Gastroesophageal sphincter (tissue), 3 donors: ENCODE results near the gene SHTN1.

ENCODE experiments used
- EP300 ChIP-seq: sonication (generic); formaldehyde crosslinking; IDR thresholded peaks from one replicate; pipeline ENCODE4 v1.6.1; 2017; ENCODE audit warnings: antibody characterized with exemption, mild to moderate bottlenecking
- TF ChIP-seq, protein P1 (sequence below), 4 experiments: fragments of 200-600 bp in 2 of 4; fragments of 450-650 bp in 2 of 4; sonication (generic) in 1 of 4; IDR thresholded peaks; one replicate each; pipeline ENCODE4 v1.5.1; 2017 to 2019; ENCODE audit warnings: antibody characterized with exemption in 4 of 4, mild to moderate bottlenecking in 2 of 4, moderate library complexity in 2 of 4

DNA sequence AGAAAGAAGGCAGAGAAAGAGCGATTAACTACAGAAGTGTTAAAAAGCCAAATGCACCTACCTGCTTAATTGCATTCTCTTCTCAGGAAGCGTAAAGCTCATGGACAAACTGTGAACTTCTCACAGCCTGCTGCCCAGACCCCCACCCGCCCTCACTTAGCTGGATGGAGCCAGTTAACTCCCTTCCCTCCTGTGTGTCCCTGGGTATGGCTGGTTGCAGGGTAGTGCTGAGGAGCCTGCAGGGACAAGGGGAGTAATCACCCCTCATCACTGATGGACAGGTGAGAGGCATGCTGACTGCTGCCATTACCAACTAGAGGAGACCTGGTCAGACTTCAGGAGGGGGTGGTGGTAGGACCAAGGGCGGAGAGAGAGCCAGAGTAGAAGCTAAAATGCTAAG lies 118.2 kb downstream of the SHTN1 start:
- TF ChIP-seq, protein P1, sequence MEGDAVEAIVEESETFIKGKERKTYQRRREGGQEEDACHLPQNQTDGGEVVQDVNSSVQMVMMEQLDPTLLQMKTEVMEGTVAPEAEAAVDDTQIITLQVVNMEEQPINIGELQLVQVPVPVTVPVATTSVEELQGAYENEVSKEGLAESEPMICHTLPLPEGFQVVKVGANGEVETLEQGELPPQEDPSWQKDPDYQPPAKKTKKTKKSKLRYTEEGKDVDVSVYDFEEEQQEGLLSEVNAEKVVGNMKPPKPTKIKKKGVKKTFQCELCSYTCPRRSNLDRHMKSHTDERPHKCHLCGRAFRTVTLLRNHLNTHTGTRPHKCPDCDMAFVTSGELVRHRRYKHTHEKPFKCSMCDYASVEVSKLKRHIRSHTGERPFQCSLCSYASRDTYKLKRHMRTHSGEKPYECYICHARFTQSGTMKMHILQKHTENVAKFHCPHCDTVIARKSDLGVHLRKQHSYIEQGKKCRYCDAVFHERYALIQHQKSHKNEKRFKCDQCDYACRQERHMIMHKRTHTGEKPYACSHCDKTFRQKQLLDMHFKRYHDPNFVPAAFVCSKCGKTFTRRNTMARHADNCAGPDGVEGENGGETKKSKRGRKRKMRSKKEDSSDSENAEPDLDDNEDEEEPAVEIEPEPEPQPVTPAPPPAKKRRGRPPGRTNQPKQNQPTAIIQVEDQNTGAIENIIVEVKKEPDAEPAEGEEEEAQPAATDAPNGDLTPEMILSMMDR (IDR thresholded peaks at IDR 0.05): no peak
- TF ChIP-seq EP300: no peak
